ENCODE results near the gene COX4I1. TPM values are rescaled to one million over a fixed set of nuclear protein-coding genes. Genes with fewer than 3 reads are reported as not detected.

COX4I1 gene
- total RNA-seq (2014; rRNA removed; shearing (Covaris generic); ENCODE audit: low replicate concordance): 673 and 682 TPM in 2 replicates

GRCh38 chr16:85799497-85800320 is at the start of gene COX4I1, which contains the start of gene EMC8:
TSS of gene COX4I1 (plus strand) at chr16:85799695. CDS start at chr16:85801206, 1,511 bp downstream.
TSS of gene EMC8 (minus strand) at chr16:85799544. CDS start at chr16:85799295, 249 bp downstream.
- peak; percentile 93 for DNase-seq
- no peaks in the 10 kb centered on the region for H3K27me3 ChIP-seq
- peak within 1 kb of the TSS; percentile 78 for H3K4me3 ChIP-seq
- no peaks in the 10 kb centered on the region for H3K9me3 ChIP-seq
- H3K36me3 ChIP-seq: peaks cover 35% of the 10 kb centered on the region

GRCh38 chr16:85749771-85750145 is 49.7 kb upstream of the COX4I1 start:
- DNase-seq: no peak
- no peaks in the 10 kb centered on the region for H3K9me3 ChIP-seq
- peak overlapping the region; percentile 56; the same call in 1 of the 2 replicates for H3K4me3 ChIP-seq
- no peaks in the 10 kb centered on the region for H3K27me3 ChIP-seq
- H3K36me3 ChIP-seq: no peaks in the 10 kb centered on the region

- no peak for DNase-seq
- peak overlapping the region; percentile 56 for H3K4me3 ChIP-seq
- H3K27me3 ChIP-seq: no peaks in the 10 kb centered on the region
These were observed 49.2 kb upstream of the COX4I1 start for GRCh38 chr16:85750146-85750826.

DNA sequence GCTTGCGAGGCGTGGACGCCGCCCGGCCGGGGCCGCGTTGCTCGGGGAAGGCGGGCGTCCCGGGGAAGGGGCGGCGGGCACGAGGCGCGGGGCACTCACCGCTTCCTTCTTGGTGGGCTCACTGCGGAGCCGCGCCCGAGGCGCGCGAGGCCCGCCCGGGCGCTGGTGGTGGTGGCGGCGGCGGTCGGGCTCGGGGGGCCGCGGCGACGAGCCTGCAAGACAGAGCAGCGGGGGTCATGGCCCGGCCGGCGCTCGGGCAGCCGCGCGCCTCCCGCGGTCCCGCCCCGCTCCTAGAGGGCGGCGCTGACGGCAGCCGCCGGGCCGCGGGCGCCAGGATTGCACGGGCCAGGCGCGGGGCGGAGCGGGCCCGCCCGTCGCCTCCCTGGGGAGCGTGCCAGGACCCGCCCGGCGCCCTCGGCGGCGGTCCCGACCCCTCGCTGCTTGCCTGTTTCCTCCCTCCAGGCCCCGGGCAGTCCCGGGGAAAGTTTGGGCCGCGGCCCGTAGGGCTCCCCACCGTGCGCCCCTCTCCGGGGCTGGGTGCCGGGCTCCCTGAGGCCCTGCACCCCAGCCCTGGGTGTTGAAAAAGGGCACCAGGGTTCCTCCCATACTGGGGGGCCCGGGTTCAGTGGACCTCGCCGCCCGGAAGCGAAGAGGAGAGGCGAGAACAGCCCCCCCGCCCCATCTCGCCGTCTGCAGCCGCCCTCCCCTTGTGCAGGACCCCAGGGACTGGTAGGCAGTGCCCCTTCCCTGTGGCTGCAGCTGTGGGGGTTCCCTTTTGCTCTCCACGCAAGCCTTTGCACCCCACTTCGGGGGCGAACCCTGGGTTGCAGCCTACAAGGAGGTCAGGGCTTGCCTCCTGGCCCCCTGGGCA is 48.4 kb upstream of the COX4I1 start, which contains the start of gene C16orf74:
C16orf74 (minus strand) TSS at position 270 of the 871 bp plus-strand sequence. CDS start 15,879 bp downstream, outside the sequence.
- H3K4me3 ChIP-seq: peak within 1 kb of the TSS; percentile 56
- H3K27me3 ChIP-seq: no peaks in the 10 kb centered on the region
- DNase-seq: peak; percentile 59
- H3K36me3 ChIP-seq: no peaks in the 10 kb centered on the region
- no peaks in the 10 kb centered on the region for H3K9me3 ChIP-seq

More at GRCh38 chr16:85750146-85750826, 49.2 kb upstream of the COX4I1 start:
- H3K36me3 ChIP-seq: no peaks in the 10 kb centered on the region
- H3K9me3 ChIP-seq: no peaks in the 10 kb centered on the region

GRCh38 chr16:85751698-85752501 is 47.6 kb upstream of the COX4I1 start:
- no peak for DNase-seq
- no peaks in the 10 kb centered on the region for H3K27me3 ChIP-seq
- no peak overlapping the region for H3K4me3 ChIP-seq
- no peaks in the 10 kb centered on the region for H3K36me3 ChIP-seq
- H3K9me3 ChIP-seq: no peaks in the 10 kb centered on the region

- no peak for DNase-seq
- H3K9me3 ChIP-seq: no peaks in the 10 kb centered on the region
These were observed 46.7 kb upstream of the COX4I1 start for GRCh38 chr16:85752511-85753420.

GRCh38 chr16:85753559-85753958 is 45.9 kb upstream of the COX4I1 start:
- H3K9me3 ChIP-seq: no peaks in the 10 kb centered on the region
- no peaks in the 10 kb centered on the region for H3K36me3 ChIP-seq
- no peak for DNase-seq
- H3K27me3 ChIP-seq: no peaks in the 10 kb centered on the region
- H3K4me3 ChIP-seq: no peak overlapping the region

More at GRCh38 chr16:85752511-85753420, 46.7 kb upstream of the COX4I1 start:
- Histone ChIP-seq H3K27me3 (no peaks in the 10 kb centered on the region), H3K4me3 (no peak overlapping the region), H3K36me3 (no peaks in the 10 kb centered on the region)

- H3K4me3 ChIP-seq: no peak overlapping the region
- H3K9me3 ChIP-seq: no peaks in the 10 kb centered on the region
- DNase-seq: no peak
- H3K36me3 ChIP-seq: no peaks in the 10 kb centered on the region
- H3K27me3 ChIP-seq: no peaks in the 10 kb centered on the region
These were observed 45.5 kb upstream of the COX4I1 start for GRCh38 chr16:85753976-85754375.

DNA sequence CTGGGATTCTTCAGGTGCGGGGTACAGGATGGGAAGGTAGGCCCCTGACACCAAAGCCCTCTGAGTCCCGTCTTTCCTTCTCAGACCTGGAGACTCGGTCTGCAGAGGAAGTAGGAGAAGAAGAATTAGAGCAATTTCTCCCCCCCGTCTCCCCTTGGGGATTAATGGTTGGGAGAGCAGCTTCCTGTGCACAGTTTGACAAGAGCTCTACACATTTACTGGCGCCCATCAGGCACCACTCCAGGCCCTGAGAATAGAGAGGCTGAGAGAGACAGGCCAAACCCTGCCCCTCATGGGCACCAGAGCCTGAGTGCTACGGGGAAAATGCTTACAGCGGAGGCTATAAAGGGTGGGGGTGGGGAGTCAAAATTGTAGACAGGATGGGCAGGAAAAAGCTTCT is 45.1 kb upstream of the COX4I1 start:
- Histone ChIP-seq H3K4me3 (no peak overlapping the region), H3K27me3 (no peaks in the 10 kb centered on the region), H3K9me3 (no peaks in the 10 kb centered on the region), H3K36me3 (no peaks in the 10 kb centered on the region)
- no peak for DNase-seq

GRCh38 chr16:85755929-85756768 is 43.3 kb upstream of the COX4I1 start:
- no peak for DNase-seq
- no peaks in the 10 kb centered on the region for H3K36me3 ChIP-seq
- no peak overlapping the region for H3K4me3 ChIP-seq
- no peaks in the 10 kb centered on the region for H3K27me3 ChIP-seq
- no peaks in the 10 kb centered on the region for H3K9me3 ChIP-seq

GRCh38 chr16:85757341-85757822 is 42.1 kb upstream of the COX4I1 start:
- no peaks in the 10 kb centered on the region for H3K27me3 ChIP-seq
- no peaks in the 10 kb centered on the region for H3K36me3 ChIP-seq
- H3K4me3 ChIP-seq: no peak overlapping the region
- DNase-seq: peak; percentile 35
- H3K9me3 ChIP-seq: no peaks in the 10 kb centered on the region

DNA sequence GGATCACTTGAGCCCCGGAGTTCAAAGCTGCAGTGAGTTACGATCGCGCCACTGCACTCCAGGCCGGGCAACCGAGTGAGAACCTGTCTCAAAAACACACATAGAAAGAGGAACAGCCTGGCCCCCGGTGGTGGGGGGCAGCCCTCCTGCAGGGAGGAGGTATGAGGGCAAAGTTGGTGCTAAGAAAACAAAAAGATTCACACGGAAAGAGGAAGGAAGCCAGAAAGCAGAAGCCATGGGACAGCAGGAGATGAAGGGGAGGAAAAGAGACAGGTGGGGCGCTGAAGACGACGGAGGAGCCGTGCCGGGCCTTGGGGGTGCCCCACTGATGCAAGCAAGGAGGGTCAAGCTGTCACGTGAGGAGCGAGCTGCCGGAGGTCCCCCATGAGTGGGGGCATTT is 40.4 kb upstream of the COX4I1 start:
- DNase-seq: no peak
- Histone ChIP-seq H3K4me3 (no peak overlapping the region), H3K9me3 (no peaks in the 10 kb centered on the region), H3K27me3 (no peaks in the 10 kb centered on the region), H3K36me3 (no peaks in the 10 kb centered on the region)

DNA sequence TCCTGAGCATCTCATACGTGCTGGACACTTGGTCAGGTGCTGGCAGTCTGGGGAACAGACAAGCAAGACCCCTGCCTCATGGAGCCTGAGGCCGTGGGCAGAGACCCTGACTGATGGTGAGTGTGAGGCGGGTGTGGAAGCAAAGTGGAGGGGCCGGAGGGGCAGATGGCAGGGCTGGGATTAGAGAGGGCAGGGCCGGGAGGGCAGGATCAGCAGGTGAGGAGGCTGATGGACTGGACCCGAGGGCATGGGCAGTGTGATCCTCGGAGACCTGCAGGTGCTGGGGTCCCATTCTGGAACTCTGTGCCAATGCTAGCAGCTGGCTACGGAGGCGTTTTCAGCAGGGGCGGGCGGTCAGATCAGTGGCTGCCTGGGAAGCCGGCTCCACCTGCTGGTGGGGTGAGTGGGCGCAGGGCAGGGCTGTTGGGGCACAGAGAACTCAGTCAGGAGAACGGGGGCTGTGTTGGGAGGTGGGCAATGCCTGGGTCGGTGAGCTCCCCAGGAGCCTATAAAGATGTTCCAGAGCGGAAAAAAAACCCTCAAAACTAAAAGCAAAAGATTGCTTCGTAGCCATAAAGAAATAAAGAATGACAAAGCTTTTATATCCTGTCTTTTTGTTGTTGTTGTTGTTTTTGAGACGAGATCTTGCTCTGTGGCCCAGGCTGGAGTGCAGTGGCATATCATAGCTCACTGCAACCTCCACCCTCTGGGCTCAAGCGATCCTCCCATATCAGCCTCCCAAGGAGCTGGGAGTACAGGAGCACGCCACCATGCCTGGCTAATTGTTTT is 39.7 kb upstream of the COX4I1 start:
- no peaks in the 10 kb centered on the region for H3K36me3 ChIP-seq
- H3K27me3 ChIP-seq: no peaks in the 10 kb centered on the region
- H3K9me3 ChIP-seq: no peaks in the 10 kb centered on the region
- no peak overlapping the region for H3K4me3 ChIP-seq
- no peak for DNase-seq

Measured in MG63 (cell line).